PFSK-1 (cell line): ENCODE results near the gene SIKE1.

Source experiments
- POLR2AphosphoS5 ChIP-seq: IDR thresholded peaks from 2 replicates; pipeline ENCODE4 v1.6.1; 2012; ENCODE audit warnings: low read depth, mild to moderate bottlenecking, control low read depth, low read length, moderate library complexity
- REST ChIP-seq, 2 experiments: IDR thresholded peaks; 2 replicates each; pipeline versions ENCODE4 v1.6.1 to v1.8.0; 2011 to 2012; ENCODE audit warnings: low read depth in 2 of 2, low read length in 2 of 2, control low read depth in 1 of 2, inconsistent platforms in 1 of 2, mild to moderate bottlenecking in 1 of 2, moderate library complexity in 1 of 2; ENCODE audit not compliant: insufficient read depth in 1 of 2
- TAF1 ChIP-seq: IDR thresholded peaks from 2 replicates; pipeline ENCODE4 v1.6.1; 2012; ENCODE audit warnings: low read length, control low read depth, borderline replicate concordance; ENCODE audit not compliant: insufficient read depth

- TF ChIP-seq REST (IDR thresholded peaks at IDR 0.05; ENCODE audit: insufficient read depth in 1 of 2, low read depth in 2 of 2, low read length in 2 of 2) (no peak), TAF1 (no peak), POLR2AphosphoS5 (no peak)
Measured at GRCh38 chr1:114749835-114750234, 30.6 kb downstream of the SIKE1 start.
